HL-60 (cell line): Measurements from ENCODE around the gene SDHA.
"Not testable (repeated sequence)": the region's sequence is repeated elsewhere in the genome, so short reads cannot be mapped to it uniquely, and the experiment has no call there.

Experiments used
- GABPA ChIP-seq: IDR thresholded peaks from 2 replicates; pipeline ENCODE4 v1.6.1; 2012; ENCODE audit warnings: low read depth
- POLR2AphosphoS5 ChIP-seq: IDR thresholded peaks from 2 replicates; pipeline ENCODE4 v1.6.1; 2012; ENCODE audit warnings: low read depth
- TF ChIP-seq, protein P1 (sequence below): IDR thresholded peaks from 2 replicates; pipeline ENCODE4 v1.6.1; 2012; ENCODE audit warnings: low read depth; ENCODE audit not compliant: insufficient replicate concordance
- TF ChIP-seq, protein P2 (sequence below): IDR thresholded peaks from one replicate; pipeline ENCODE4 v1.5.1; 2011; ENCODE audit warnings: low read length, control low read depth, inconsistent platforms; ENCODE audit not compliant: insufficient read depth

DNA sequence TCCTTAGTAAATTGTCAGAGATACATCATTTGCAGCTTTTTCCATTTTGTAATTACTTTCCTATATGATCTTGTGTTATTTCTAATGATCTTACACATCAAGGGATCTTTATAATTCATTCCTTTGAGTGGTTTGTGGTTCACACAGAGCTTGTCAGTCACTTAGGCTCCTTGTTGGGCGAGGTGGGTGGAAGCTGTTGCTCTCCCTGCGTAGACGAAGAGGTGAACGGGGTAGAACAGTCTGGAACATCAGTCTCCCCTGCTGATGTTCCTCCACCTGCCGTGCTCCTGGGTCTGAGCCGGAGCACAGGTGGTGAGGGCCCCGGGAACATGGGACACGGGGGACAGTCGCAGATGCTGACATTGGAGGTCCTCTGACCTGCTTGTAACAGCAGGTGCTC lies 17.4 kb downstream of the SDHA start:
- TF ChIP-seq, protein P1, sequence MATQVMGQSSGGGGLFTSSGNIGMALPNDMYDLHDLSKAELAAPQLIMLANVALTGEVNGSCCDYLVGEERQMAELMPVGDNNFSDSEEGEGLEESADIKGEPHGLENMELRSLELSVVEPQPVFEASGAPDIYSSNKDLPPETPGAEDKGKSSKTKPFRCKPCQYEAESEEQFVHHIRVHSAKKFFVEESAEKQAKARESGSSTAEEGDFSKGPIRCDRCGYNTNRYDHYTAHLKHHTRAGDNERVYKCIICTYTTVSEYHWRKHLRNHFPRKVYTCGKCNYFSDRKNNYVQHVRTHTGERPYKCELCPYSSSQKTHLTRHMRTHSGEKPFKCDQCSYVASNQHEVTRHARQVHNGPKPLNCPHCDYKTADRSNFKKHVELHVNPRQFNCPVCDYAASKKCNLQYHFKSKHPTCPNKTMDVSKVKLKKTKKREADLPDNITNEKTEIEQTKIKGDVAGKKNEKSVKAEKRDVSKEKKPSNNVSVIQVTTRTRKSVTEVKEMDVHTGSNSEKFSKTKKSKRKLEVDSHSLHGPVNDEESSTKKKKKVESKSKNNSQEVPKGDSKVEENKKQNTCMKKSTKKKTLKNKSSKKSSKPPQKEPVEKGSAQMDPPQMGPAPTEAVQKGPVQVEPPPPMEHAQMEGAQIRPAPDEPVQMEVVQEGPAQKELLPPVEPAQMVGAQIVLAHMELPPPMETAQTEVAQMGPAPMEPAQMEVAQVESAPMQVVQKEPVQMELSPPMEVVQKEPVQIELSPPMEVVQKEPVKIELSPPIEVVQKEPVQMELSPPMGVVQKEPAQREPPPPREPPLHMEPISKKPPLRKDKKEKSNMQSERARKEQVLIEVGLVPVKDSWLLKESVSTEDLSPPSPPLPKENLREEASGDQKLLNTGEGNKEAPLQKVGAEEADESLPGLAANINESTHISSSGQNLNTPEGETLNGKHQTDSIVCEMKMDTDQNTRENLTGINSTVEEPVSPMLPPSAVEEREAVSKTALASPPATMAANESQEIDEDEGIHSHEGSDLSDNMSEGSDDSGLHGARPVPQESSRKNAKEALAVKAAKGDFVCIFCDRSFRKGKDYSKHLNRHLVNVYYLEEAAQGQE: not testable (repeated sequence)
- TF ChIP-seq, protein P2, sequence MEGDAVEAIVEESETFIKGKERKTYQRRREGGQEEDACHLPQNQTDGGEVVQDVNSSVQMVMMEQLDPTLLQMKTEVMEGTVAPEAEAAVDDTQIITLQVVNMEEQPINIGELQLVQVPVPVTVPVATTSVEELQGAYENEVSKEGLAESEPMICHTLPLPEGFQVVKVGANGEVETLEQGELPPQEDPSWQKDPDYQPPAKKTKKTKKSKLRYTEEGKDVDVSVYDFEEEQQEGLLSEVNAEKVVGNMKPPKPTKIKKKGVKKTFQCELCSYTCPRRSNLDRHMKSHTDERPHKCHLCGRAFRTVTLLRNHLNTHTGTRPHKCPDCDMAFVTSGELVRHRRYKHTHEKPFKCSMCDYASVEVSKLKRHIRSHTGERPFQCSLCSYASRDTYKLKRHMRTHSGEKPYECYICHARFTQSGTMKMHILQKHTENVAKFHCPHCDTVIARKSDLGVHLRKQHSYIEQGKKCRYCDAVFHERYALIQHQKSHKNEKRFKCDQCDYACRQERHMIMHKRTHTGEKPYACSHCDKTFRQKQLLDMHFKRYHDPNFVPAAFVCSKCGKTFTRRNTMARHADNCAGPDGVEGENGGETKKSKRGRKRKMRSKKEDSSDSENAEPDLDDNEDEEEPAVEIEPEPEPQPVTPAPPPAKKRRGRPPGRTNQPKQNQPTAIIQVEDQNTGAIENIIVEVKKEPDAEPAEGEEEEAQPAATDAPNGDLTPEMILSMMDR: not testable (repeated sequence)
- TF ChIP-seq GABPA, POLR2AphosphoS5: not testable (repeated sequence)
